ENCODE data around the gene LYPD3. TPM values are rescaled to one million over a fixed set of nuclear protein-coding genes. Genes with fewer than 3 reads are reported as not detected.

Gene LYPD3
- total and polyA plus RNA-seq, 2 experiments from 2014 or later, result 3.3 to 4.6 TPM

- peaks cover 5% of the 10 kb centered on the region; the same call in 2 of the 3 replicates for H3K9me3 Mint-ChIP-seq
- no peaks in the 10 kb centered on the region; the same call in 2 of the 3 replicates for H3K4me1 Mint-ChIP-seq
- ATAC-seq, result no peak
Observed at GRCh38 chr19:43441716-43442115, 23.7 kb downstream of the LYPD3 start.

More at GRCh38 chr19:43441716-43442115, 23.7 kb downstream of the LYPD3 start:
- Histone ChIP-seq H3K4me1 (ENCODE audit: insufficient read depth) (no peaks in the 10 kb centered on the region; the same call in 1 of the 2 replicates), H3K27ac (ENCODE audit: low read depth) (no peak overlapping the region), H3K79me2 (replicated peaks; ENCODE audit: insufficient read depth) (no peaks in the 10 kb centered on the region), H3K9me2 (ENCODE audit: insufficient read depth) (no peaks in the 10 kb centered on the region), H4K20me1 (replicated peaks; ENCODE audit: insufficient read depth) (no peaks in the 10 kb centered on the region), H3K36me3 (ENCODE audit: insufficient read depth) (no peaks in the 10 kb centered on the region), H3F3A (replicated peaks; ENCODE audit: low read depth) (no peaks in the 10 kb centered on the region), H3K27me3 (ENCODE audit: insufficient read depth) (no peaks in the 10 kb centered on the region), H3K4me3 (no peak overlapping the region), H3K4me2 (no peak overlapping the region), H2AFZ (no peak overlapping the region)
- no peak overlapping the region for H3K4me3 Mint-ChIP-seq
- H3K36me3 Mint-ChIP-seq (ENCODE audit: low read depth), result no peaks in the 10 kb centered on the region; the same call in 2 of the 3 replicates
- no peak for DNase-seq (ENCODE audit: low spot score)
- peaks cover 9% of the 10 kb centered on the region for H3K27me3 Mint-ChIP-seq (ENCODE audit: insufficient read depth, low read depth, poor library complexity)
- H3K27ac Mint-ChIP-seq, result no peak overlapping the region
- TF ChIP-seq POLR2AphosphoS5 (IDR thresholded peaks at IDR 0.05; ENCODE audit: low read depth) (no peak), EZH2 (IDR thresholded peaks at IDR 0.05; ENCODE audit: low read depth, unreplicated experiment) (no peak), NANOG (IDR thresholded peaks at IDR 0.05; ENCODE audit: borderline replicate concordance) (no peak), ZNF114 (CRISPR knock-in tag; IDR thresholded peaks at IDR 0.05) (no peak), ZNF462 (CRISPR knock-in tag; IDR thresholded peaks at IDR 0.05) (no peak), ETS1 (IDR thresholded peaks at IDR 0.05) (no peak), STAT1 (IDR thresholded peaks at IDR 0.05; ENCODE audit: unreplicated experiment) (no peak)
